Stimulated activated CD4-positive, alpha-beta T cell treated with anti-CD3 and anti-CD28 coated beads, TNF-alpha, amount 100 ng/mL, for 4 hours (primary cell): ENCODE results near the gene FOXK2.
"Not testable (repeated sequence)": the region's sequence is repeated elsewhere in the genome, so short reads cannot be mapped to it uniquely, and the experiment has no call there.

Experiments used
- DNase-seq, 3 experiments: peaks; one replicate each; pipeline ENCODE4 v3.0.0-alpha.2; 2020; ENCODE audit warnings: low read depth in 3 of 3

The FOXK2 gene

GRCh38 chr17:82531431-82531881, 11.9 kb downstream of the FOXK2 start:
- DNase-seq: no peak

- DNase-seq: no peak
Observed at GRCh38 chr17:82534401-82534812, 14.9 kb downstream of the FOXK2 start.

GRCh38 chr17:82536512-82537201, 17.1 kb downstream of the FOXK2 start:
- DNase-seq: no peak

- DNase-seq: not testable (repeated sequence)
Observed at GRCh38 chr17:82537228-82537627, 17.7 kb downstream of the FOXK2 start.

- not testable (repeated sequence) for DNase-seq
Observed at GRCh38 chr17:82539076-82539475, 19.5 kb downstream of the FOXK2 start.

GRCh38 chr17:82542439-82542838, 22.9 kb downstream of the FOXK2 start:
- no peak for DNase-seq

GRCh38 chr17:82544431-82545070, 25.0 kb downstream of the FOXK2 start:
- no peak for DNase-seq

- DNase-seq: no peak
Observed at GRCh38 chr17:82545071-82545462, 25.5 kb downstream of the FOXK2 start.

GRCh38 chr17:82547981-82548380, 28.4 kb downstream of the FOXK2 start:
- no peak for DNase-seq

- no peak for DNase-seq
Observed at GRCh38 chr17:82548681-82549303, 29.3 kb downstream of the FOXK2 start.

- peak; percentile 41 to 60 (median 59) for DNase-seq
Observed at GRCh38 chr17:82551779-82552457, 32.4 kb downstream of the FOXK2 start.

GRCh38 chr17:82552580-82552979, 33.0 kb downstream of the FOXK2 start:
- no peak for DNase-seq

GRCh38 chr17:82553210-82553930, 33.8 kb downstream of the FOXK2 start:
- no peak for DNase-seq

GRCh38 chr17:82557510-82557909, 38.0 kb downstream of the FOXK2 start:
- not testable (repeated sequence) for DNase-seq

- DNase-seq: no peak
Observed at GRCh38 chr17:82559566-82560251, 40.2 kb downstream of the FOXK2 start.

GRCh38 chr17:82560252-82560642, 40.7 kb downstream of the FOXK2 start:
- no peak for DNase-seq

- DNase-seq: no peak
Observed at GRCh38 chr17:82560802-82561428, 41.4 kb downstream of the FOXK2 start.

GRCh38 chr17:82561429-82562035, 42.0 kb downstream of the FOXK2 start:
- DNase-seq: no peak

GRCh38 chr17:82562718-82563220, 43.2 kb downstream of the FOXK2 start:
- not testable (repeated sequence) for DNase-seq

GRCh38 chr17:82563318-82563717, 43.8 kb downstream of the FOXK2 start:
- no peak for DNase-seq
